22Rv1 (cell line): ENCODE results near the gene SULT1E1.

Experiments used
- ZFX ChIP-seq: fragments of 450-650 bp; IDR thresholded peaks from 2 replicates; pipeline ENCODE4 v1.6.1; 2017; ENCODE audit warnings: antibody characterized with exemption, borderline replicate concordance
- TF ChIP-seq, protein P1 (sequence below): fragments of 450-650 bp; IDR thresholded peaks from 2 replicates; pipeline ENCODE4 v1.5.1; 2017; ENCODE audit warnings: mild to moderate bottlenecking

DNA sequence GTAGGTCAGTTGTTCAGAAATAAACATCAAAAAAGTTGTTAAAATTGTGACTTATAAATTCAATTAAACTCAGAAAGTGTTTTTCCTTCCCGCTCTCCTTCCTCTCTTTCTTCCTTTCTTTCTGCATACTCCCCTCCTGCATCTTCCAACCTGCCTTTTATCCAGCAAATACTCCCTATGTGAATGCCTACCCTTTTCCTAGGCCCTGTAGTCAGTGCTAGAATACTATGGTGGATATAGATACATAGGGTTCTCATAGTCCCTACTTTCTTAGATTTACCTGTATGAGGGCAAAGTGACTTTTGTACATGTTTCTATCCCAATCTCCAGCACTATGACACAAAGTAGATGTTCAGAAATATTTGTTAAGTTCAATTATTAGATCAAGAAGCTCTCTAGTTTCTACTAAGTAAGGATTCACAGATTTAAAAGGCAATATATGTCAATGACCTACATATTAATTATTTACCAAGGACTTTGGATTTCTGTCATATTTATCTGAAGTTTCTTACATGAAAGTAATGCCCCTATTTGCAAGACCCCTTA is 732 bp downstream of the SULT1E1 start:
- TF ChIP-seq, protein P1, sequence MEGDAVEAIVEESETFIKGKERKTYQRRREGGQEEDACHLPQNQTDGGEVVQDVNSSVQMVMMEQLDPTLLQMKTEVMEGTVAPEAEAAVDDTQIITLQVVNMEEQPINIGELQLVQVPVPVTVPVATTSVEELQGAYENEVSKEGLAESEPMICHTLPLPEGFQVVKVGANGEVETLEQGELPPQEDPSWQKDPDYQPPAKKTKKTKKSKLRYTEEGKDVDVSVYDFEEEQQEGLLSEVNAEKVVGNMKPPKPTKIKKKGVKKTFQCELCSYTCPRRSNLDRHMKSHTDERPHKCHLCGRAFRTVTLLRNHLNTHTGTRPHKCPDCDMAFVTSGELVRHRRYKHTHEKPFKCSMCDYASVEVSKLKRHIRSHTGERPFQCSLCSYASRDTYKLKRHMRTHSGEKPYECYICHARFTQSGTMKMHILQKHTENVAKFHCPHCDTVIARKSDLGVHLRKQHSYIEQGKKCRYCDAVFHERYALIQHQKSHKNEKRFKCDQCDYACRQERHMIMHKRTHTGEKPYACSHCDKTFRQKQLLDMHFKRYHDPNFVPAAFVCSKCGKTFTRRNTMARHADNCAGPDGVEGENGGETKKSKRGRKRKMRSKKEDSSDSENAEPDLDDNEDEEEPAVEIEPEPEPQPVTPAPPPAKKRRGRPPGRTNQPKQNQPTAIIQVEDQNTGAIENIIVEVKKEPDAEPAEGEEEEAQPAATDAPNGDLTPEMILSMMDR: no peak
- no peak for TF ChIP-seq ZFX
